Measurements from ENCODE around the gene ATP8B4. TPM values are rescaled to one million over a fixed set of nuclear protein-coding genes. Genes with fewer than 3 reads are reported as not detected.
"Not testable (repeated sequence)": the region's sequence is repeated elsewhere in the genome, so short reads cannot be mapped to it uniquely, and the experiment has no call there.

ATP8B4 gene
- total and polyA plus RNA-seq, 3 experiments from 2014 or later, result 0.23 to 8.9 (median 8.5) TPM

- H3K9me3 ChIP-seq (ENCODE audit: low read length), result no peaks in the 10 kb centered on the region
- H3K36me3 Mint-ChIP-seq, result no peaks in the 10 kb centered on the region
- no peak overlapping the region for H3K27ac ChIP-seq (ENCODE audit: low read depth, low read length)
- no peaks in the 10 kb centered on the region for H3K9me3 Mint-ChIP-seq
- H3K27ac Mint-ChIP-seq, result peak overlapping the region in 1 of 8 donors; percentile 54
- H3K27me3 Mint-ChIP-seq, result no peaks in the 10 kb centered on the region
- H3K4me1 Mint-ChIP-seq, result no peaks in the 10 kb centered on the region
- ChIA-PET CTCF (no interaction called here), POLR2A (no interaction called here)
- H3K27me3 ChIP-seq (ENCODE audit: insufficient read depth, low read length, poor library complexity, severe bottlenecking), result no peaks in the 10 kb centered on the region
- no peak overlapping the region for H3K4me3 Mint-ChIP-seq
- DNase-seq, result no peak
- H3K4me1 ChIP-seq (ENCODE audit: insufficient read depth, low read length), result no peaks in the 10 kb centered on the region
- H3K36me3 ChIP-seq (ENCODE audit: insufficient read depth, low read length), result no peaks in the 10 kb centered on the region
- no peak overlapping the region for H3K4me3 ChIP-seq (ENCODE audit: low read length)
Measured at GRCh38 chr15:50095938-50096821, 22.9 kb downstream of the ATP8B4 start.

- H3K27me3 Mint-ChIP-seq; H3K4me3 Mint-ChIP-seq; H3K9me3 ChIP-seq (ENCODE audit: low read length); H3K4me3 ChIP-seq (ENCODE audit: low read length); H3K36me3 Mint-ChIP-seq; CTCF ChIA-PET; H3K27ac Mint-ChIP-seq; H3K9me3 Mint-ChIP-seq; POLR2A ChIA-PET; H3K36me3 ChIP-seq (ENCODE audit: insufficient read depth, low read length); DNase-seq; H3K4me1 ChIP-seq (ENCODE audit: insufficient read depth, low read length); H3K27ac ChIP-seq (ENCODE audit: low read depth, low read length); H3K4me1 Mint-ChIP-seq; H3K27me3 ChIP-seq (ENCODE audit: insufficient read depth, low read length, poor library complexity, severe bottlenecking): not testable (repeated sequence)
Measured at GRCh38 chr15:50089386-50089785, 29.6 kb downstream of the ATP8B4 start.

DNA sequence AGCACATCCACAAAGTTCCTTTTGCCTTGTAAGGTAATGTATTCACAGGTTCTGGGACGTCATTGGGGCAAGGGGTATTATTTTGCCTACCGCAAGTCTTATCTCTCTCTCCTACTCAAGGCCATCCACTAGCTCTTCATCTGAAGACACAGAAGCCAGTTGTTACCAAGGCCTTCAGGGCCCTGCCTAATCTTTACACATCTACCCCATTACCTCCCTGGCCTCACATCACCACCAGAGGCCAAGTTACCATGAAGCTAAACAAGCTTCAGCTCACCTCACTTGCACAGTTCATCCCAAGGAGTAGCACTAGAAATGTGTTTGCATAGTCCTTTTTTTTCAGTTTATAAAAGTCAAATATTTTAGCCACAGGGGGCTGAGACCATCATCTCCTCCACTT is 34.1 kb downstream of the ATP8B4 start:
- Histone ChIP-seq H3K4me1 (ENCODE audit: insufficient read depth, low read length) (no peaks in the 10 kb centered on the region), H3K27ac (ENCODE audit: low read depth, low read length) (no peak overlapping the region), H3K27me3 (ENCODE audit: insufficient read depth, low read length, poor library complexity, severe bottlenecking) (no peaks in the 10 kb centered on the region), H3K9me3 (ENCODE audit: low read length) (no peaks in the 10 kb centered on the region), H3K4me3 (ENCODE audit: low read length) (no peak overlapping the region), H3K36me3 (ENCODE audit: insufficient read depth, low read length) (no peaks in the 10 kb centered on the region)
- Mint-ChIP-seq H3K4me1 (peaks cover 0 to 5% (median 4%) of the 10 kb centered on the region in 3 donors), H3K27me3 (peaks cover 3 to 4% of the 10 kb centered on the region in 2 donors), H3K9me3 (no peaks in the 10 kb centered on the region), H3K4me3 (no peak overlapping the region), H3K36me3 (no peaks in the 10 kb centered on the region), H3K27ac (peak overlapping the region in 2 of 8 donors; percentile 70 to 76)
- ChIA-PET POLR2A (no interaction called here), CTCF (no interaction called here)
- DNase-seq, result no peak

GRCh38 chr15:50083424-50084025 is 35.5 kb downstream of the ATP8B4 start:
- no peaks in the 10 kb centered on the region for H3K36me3 ChIP-seq (ENCODE audit: insufficient read depth, low read length)
- H3K4me1 ChIP-seq (ENCODE audit: insufficient read depth, low read length), result no peaks in the 10 kb centered on the region
- Mint-ChIP-seq H3K9me3 (no peaks in the 10 kb centered on the region), H3K27ac (no peak overlapping the region), H3K4me1 (no peaks in the 10 kb centered on the region), H3K36me3 (no peaks in the 10 kb centered on the region), H3K27me3 (peaks cover 3 to 4% of the 10 kb centered on the region in 2 donors), H3K4me3 (no peak overlapping the region)
- H3K27me3 ChIP-seq (ENCODE audit: insufficient read depth, low read length, poor library complexity, severe bottlenecking), result no peaks in the 10 kb centered on the region
- no peak overlapping the region for H3K27ac ChIP-seq (ENCODE audit: low read depth, low read length)
- H3K4me3 ChIP-seq (ENCODE audit: low read length), result no peak overlapping the region
- ChIA-PET CTCF (interaction anchor here (0.5 kb wide), 1 partner anchor 1178 kb away, joined by 3 read pairs; no protein-coding TSS in a partner anchor), POLR2A (no interaction called here)
- H3K9me3 ChIP-seq (ENCODE audit: low read length), result no peaks in the 10 kb centered on the region
- DNase-seq, result no peak

- no peaks in the 10 kb centered on the region for H3K36me3 ChIP-seq (ENCODE audit: insufficient read depth, low read length)
- Mint-ChIP-seq H3K27ac (no peak overlapping the region), H3K4me3 (no peak overlapping the region), H3K36me3 (no peaks in the 10 kb centered on the region), H3K9me3 (no peaks in the 10 kb centered on the region), H3K27me3 (no peaks in the 10 kb centered on the region), H3K4me1 (no peaks in the 10 kb centered on the region)
- H3K9me3 ChIP-seq (ENCODE audit: low read length), result no peaks in the 10 kb centered on the region
- H3K4me1 ChIP-seq (ENCODE audit: insufficient read depth, low read length), result no peaks in the 10 kb centered on the region
- POLR2A ChIA-PET, result no interaction called here
- no peak overlapping the region for H3K27ac ChIP-seq (ENCODE audit: low read depth, low read length)
- H3K27me3 ChIP-seq (ENCODE audit: insufficient read depth, low read length, poor library complexity, severe bottlenecking), result no peaks in the 10 kb centered on the region
- DNase-seq, result no peak
- CTCF ChIA-PET, result no interaction called here
- no peak overlapping the region for H3K4me3 ChIP-seq (ENCODE audit: low read length)
Measured at GRCh38 chr15:50082066-50082465, 37.0 kb downstream of the ATP8B4 start.

- Histone ChIP-seq H3K36me3 (ENCODE audit: insufficient read depth, low read length) (no peaks in the 10 kb centered on the region), H3K4me1 (ENCODE audit: insufficient read depth, low read length) (no peaks in the 10 kb centered on the region), H3K27ac (ENCODE audit: low read depth, low read length) (no peak overlapping the region), H3K4me3 (ENCODE audit: low read length) (no peak overlapping the region), H3K9me3 (ENCODE audit: low read length) (no peaks in the 10 kb centered on the region), H3K27me3 (ENCODE audit: insufficient read depth, low read length, poor library complexity, severe bottlenecking) (no peaks in the 10 kb centered on the region)
- no peak for DNase-seq
- Mint-ChIP-seq H3K27ac (no peak overlapping the region), H3K27me3 (no peaks in the 10 kb centered on the region), H3K4me1 (no peaks in the 10 kb centered on the region), H3K9me3 (no peaks in the 10 kb centered on the region), H3K36me3 (no peaks in the 10 kb centered on the region), H3K4me3 (no peak overlapping the region)
- CTCF ChIA-PET, result no interaction called here
- POLR2A ChIA-PET, result no interaction called here
Measured at GRCh38 chr15:50077651-50078050, 41.4 kb downstream of the ATP8B4 start.

DNA sequence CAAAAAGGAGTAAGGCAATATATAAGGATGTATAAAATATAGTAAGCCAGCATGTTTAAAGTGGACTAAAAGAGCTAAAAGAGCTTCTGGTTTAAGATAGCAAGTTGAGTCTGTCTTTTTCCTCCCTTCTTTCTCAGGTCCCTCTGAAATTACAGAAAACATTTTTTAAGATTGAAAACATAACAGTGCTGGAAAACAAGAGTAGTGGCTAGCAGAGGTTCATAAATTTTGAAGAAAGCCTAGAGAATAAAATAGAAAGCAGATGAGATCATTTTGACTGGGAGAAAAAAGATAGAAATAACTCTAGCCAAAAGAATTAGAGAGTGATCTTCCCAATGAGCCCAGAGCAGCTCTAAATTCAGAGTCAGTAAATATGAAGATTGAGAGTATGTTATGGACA is 41.9 kb downstream of the ATP8B4 start:
- Histone ChIP-seq H3K27ac (ENCODE audit: low read depth, low read length) (no peak overlapping the region), H3K4me3 (ENCODE audit: low read length) (no peak overlapping the region), H3K4me1 (ENCODE audit: insufficient read depth, low read length) (no peaks in the 10 kb centered on the region), H3K36me3 (ENCODE audit: insufficient read depth, low read length) (no peaks in the 10 kb centered on the region), H3K27me3 (ENCODE audit: insufficient read depth, low read length, poor library complexity, severe bottlenecking) (no peaks in the 10 kb centered on the region), H3K9me3 (ENCODE audit: low read length) (no peaks in the 10 kb centered on the region)
- CTCF ChIA-PET, result no interaction called here
- Mint-ChIP-seq H3K27me3 (no peaks in the 10 kb centered on the region), H3K4me1 (no peaks in the 10 kb centered on the region), H3K27ac (no peak overlapping the region), H3K36me3 (no peaks in the 10 kb centered on the region), H3K9me3 (no peaks in the 10 kb centered on the region), H3K4me3 (no peak overlapping the region)
- no peak for DNase-seq
- POLR2A ChIA-PET, result no interaction called here

GRCh38 chr15:50075319-50075718 is 43.7 kb downstream of the ATP8B4 start:
- no peaks in the 10 kb centered on the region for H3K9me3 Mint-ChIP-seq
- Histone ChIP-seq H3K27me3 (ENCODE audit: insufficient read depth, low read length, poor library complexity, severe bottlenecking) (no peaks in the 10 kb centered on the region), H3K4me3 (ENCODE audit: low read length) (no peak overlapping the region), H3K27ac (ENCODE audit: low read depth, low read length) (no peak overlapping the region), H3K36me3 (ENCODE audit: insufficient read depth, low read length) (no peaks in the 10 kb centered on the region), H3K9me3 (ENCODE audit: low read length) (no peaks in the 10 kb centered on the region), H3K4me1 (ENCODE audit: insufficient read depth, low read length) (no peaks in the 10 kb centered on the region)
- H3K4me3 Mint-ChIP-seq, result no peak overlapping the region
- no peaks in the 10 kb centered on the region for H3K36me3 Mint-ChIP-seq
- DNase-seq, result no peak
- ChIA-PET CTCF (no interaction called here), POLR2A (no interaction called here)
- no peaks in the 10 kb centered on the region for H3K27me3 Mint-ChIP-seq
- H3K27ac Mint-ChIP-seq, result no peak overlapping the region
- no peaks in the 10 kb centered on the region for H3K4me1 Mint-ChIP-seq

All from CD8-positive, alpha-beta memory T cell (primary cell).